HG02981 (cell line): ENCODE results near the gene CCDC150.
"Not testable (repeated sequence)": the region's sequence is repeated elsewhere in the genome, so short reads cannot be mapped to it uniquely, and the experiment has no call there.

Experiments
- ATAC-seq: cut with Tn5 transposase; IDR thresholded peaks from one replicate; pipeline ENCODE4 v1.9.1; 2021; ENCODE audit warnings: mild to moderate bottlenecking, moderate library complexity; ENCODE audit not compliant: unreplicated experiment

The CCDC150 gene

GRCh38 chr2:196639180-196640030 is at the start of gene CCDC150:
TSS of gene CCDC150 (plus strand) at chr2:196639715. CDS start at chr2:196639767, 52 bp downstream.
- peak; percentile 100 for ATAC-seq

GRCh38 chr2:196590286-196590685 is 49.2 kb upstream of the CCDC150 start:
- no peak for ATAC-seq

- ATAC-seq = no peak
These were observed 48.5 kb upstream of the CCDC150 start for GRCh38 chr2:196591004-196591403.

GRCh38 chr2:196591621-196592022 is 47.9 kb upstream of the CCDC150 start:
- ATAC-seq = no peak

- ATAC-seq = peak; percentile 32
These were observed 47.1 kb upstream of the CCDC150 start for GRCh38 chr2:196592331-196592910.

- ATAC-seq = peak; percentile 58
These were observed 46.3 kb upstream of the CCDC150 start, which contains the start of gene HECW2 for GRCh38 chr2:196592911-196593881. TSS of gene HECW2 (minus strand) at chr2:196593554.

- no peak for ATAC-seq
These were observed 45.4 kb upstream of the CCDC150 start for GRCh38 chr2:196594158-196594557.

- no peak for ATAC-seq
These were observed 42.0 kb upstream of the CCDC150 start for GRCh38 chr2:196597531-196597930.

- no peak for ATAC-seq
These were observed 41.1 kb upstream of the CCDC150 start for GRCh38 chr2:196598412-196598811.

GRCh38 chr2:196598846-196599245 is 40.7 kb upstream of the CCDC150 start:
- no peak for ATAC-seq

GRCh38 chr2:196601430-196602306 is 37.8 kb upstream of the CCDC150 start:
- ATAC-seq = no peak

GRCh38 chr2:196604196-196604595 is 35.3 kb upstream of the CCDC150 start:
- no peak for ATAC-seq

GRCh38 chr2:196606516-196606915 is 33.0 kb upstream of the CCDC150 start:
- no peak for ATAC-seq

- no peak for ATAC-seq
These were observed 32.4 kb upstream of the CCDC150 start for GRCh38 chr2:196607073-196607472.

- not testable (repeated sequence) for ATAC-seq
These were observed 31.6 kb upstream of the CCDC150 start for GRCh38 chr2:196607896-196608295.

GRCh38 chr2:196609806-196610205 is 29.7 kb upstream of the CCDC150 start:
- no peak for ATAC-seq

GRCh38 chr2:196610796-196611195 is 28.7 kb upstream of the CCDC150 start:
- no peak for ATAC-seq

- ATAC-seq = no peak
These were observed 26.2 kb upstream of the CCDC150 start for GRCh38 chr2:196613302-196613701.

GRCh38 chr2:196617430-196617829 is 22.1 kb upstream of the CCDC150 start:
- ATAC-seq = no peak

GRCh38 chr2:196618661-196619060 is 20.9 kb upstream of the CCDC150 start:
- no peak for ATAC-seq
